GM06990 (cell line): ENCODE results near the gene BRWD1.

Source experiments
- DNase-seq: peaks from one replicate; pipeline ENCODE4 v3.0.0-alpha.2; 2011; ENCODE audit not compliant: insufficient read length; ENCODE audit errors: extremely low read depth
- H3K27me3 ChIP-seq: replicated peaks from 2 replicates; pipeline ENCODE4 v1.6.0; 2011; ENCODE audit warnings: low read length; ENCODE audit not compliant: control insufficient read depth, insufficient read depth
- H3K36me3 ChIP-seq: 2 replicates; pipeline ENCODE4 v1.5.1; 2011; ENCODE audit warnings: low read length; ENCODE audit not compliant: control insufficient read depth, insufficient read depth
- H3K4me3 ChIP-seq: replicated peaks from 2 replicates; pipeline ENCODE4 v1.5.1; 2011; ENCODE audit warnings: low read depth, mild to moderate bottlenecking, control low read depth, low read length
- CTCF ChIP-seq: IDR thresholded peaks from 2 replicates; pipeline ENCODE4 v1.5.1; 2011; ENCODE audit warnings: low read length, control low read depth, mild to moderate bottlenecking, inconsistent platforms; ENCODE audit not compliant: insufficient read depth, poor library complexity, severe bottlenecking

Gene BRWD1

GRCh38 chr21:39313571-39314142, at the start of gene BRWD1:
BRWD1 (minus strand) TSS chr21:39313632; CDS start chr21:39313491, 141 bp downstream.
- TF ChIP-seq CTCF: no peak
- H3K36me3 ChIP-seq: no peaks in the 10 kb centered on the region; the same call in 1 of the 2 replicates
- DNase-seq: peak; percentile 95

GRCh38 chr21:39362733-39363132, 49.3 kb upstream of the BRWD1 start:
- TF ChIP-seq CTCF: no peak
- Histone ChIP-seq H3K36me3 (no peaks in the 10 kb centered on the region), H3K4me3 (no peak overlapping the region), H3K27me3 (no peaks in the 10 kb centered on the region)
- DNase-seq: no peak

More at GRCh38 chr21:39313571-39314142, at the start of gene BRWD1:
- peak within 1 kb of the TSS; percentile 86 for H3K4me3 ChIP-seq
- no peaks in the 10 kb centered on the region for H3K27me3 ChIP-seq

- H3K36me3 ChIP-seq: no peaks in the 10 kb centered on the region
- DNase-seq: no peak
- no peak overlapping the region for H3K4me3 ChIP-seq
- no peak for TF ChIP-seq CTCF
- no peaks in the 10 kb centered on the region for H3K27me3 ChIP-seq
Observed at GRCh38 chr21:39359382-39359781, 46.0 kb upstream of the BRWD1 start.

- no peak for DNase-seq
- no peaks in the 10 kb centered on the region for H3K27me3 ChIP-seq
- no peak overlapping the region for H3K4me3 ChIP-seq
- no peak for TF ChIP-seq CTCF
- no peaks in the 10 kb centered on the region for H3K36me3 ChIP-seq
Observed at GRCh38 chr21:39353295-39353694, 39.9 kb upstream of the BRWD1 start.

- DNase-seq: no peak
- TF ChIP-seq CTCF: no peak
- no peaks in the 10 kb centered on the region for H3K27me3 ChIP-seq
Observed at GRCh38 chr21:39350094-39351005, 36.9 kb upstream of the BRWD1 start.

More at GRCh38 chr21:39350094-39351005, 36.9 kb upstream of the BRWD1 start:
- H3K36me3 ChIP-seq: no peaks in the 10 kb centered on the region; the same call in 1 of the 2 replicates
- peak overlapping the region; percentile 81 for H3K4me3 ChIP-seq
